Type B pancreatic cell (in vitro differentiated cells): ENCODE measurements around the gene CHRNA9. TPM values are rescaled to one million over a fixed set of nuclear protein-coding genes. Genes with fewer than 3 reads are reported as not detected.
A peak's percentile ranks its signal among the peaks of the same experiment; 100 is the strongest.

Source experiments
- DNase-seq: peaks from one replicate; pipeline ENCODE4 v3.0.0; 2021; ENCODE audit warnings: mixed read lengths; ENCODE audit not compliant: unreplicated experiment; ENCODE audit errors: extremely low spot score
- H3K27ac Mint-ChIP-seq: 2 replicates; pipeline ENCODE4 v1.8.0; 2021; ENCODE audit warnings: mild to moderate bottlenecking, mixed read lengths
- H3K27me3 Mint-ChIP-seq: 2 replicates; pipeline ENCODE4 v1.8.0; 2021; ENCODE audit warnings: mixed read lengths
- H3K36me3 Mint-ChIP-seq: 2 replicates; pipeline ENCODE4 v1.8.0; 2021; ENCODE audit warnings: mixed read lengths
- H3K4me1 Mint-ChIP-seq: one replicate; pipeline ENCODE4 v1.8.0; 2021; ENCODE audit warnings: mixed read lengths; ENCODE audit not compliant: unreplicated experiment
- H3K4me3 Mint-ChIP-seq: 2 replicates; pipeline ENCODE4 v1.8.0; 2021; ENCODE audit warnings: mild to moderate bottlenecking, mixed read lengths
- H3K9me3 Mint-ChIP-seq: 2 replicates; pipeline ENCODE4 v1.8.0; 2021; ENCODE audit warnings: mixed read lengths
- total RNA-seq: library from RNA; stranded (reverse); gene quantifications from 2 replicates; pipeline ENCODE4 v1.2.1, GENCODE V29; 2021; ENCODE audit warnings: low replicate concordance
- TF ChIP-seq, protein P1 (sequence below): fragments of 200-600 bp; sonication (generic); conservative IDR thresholded peaks from 2 replicates; pipeline ENCODE4 v1.5.0; 2021; ENCODE audit warnings: antibody characterized with exemption, mild to moderate bottlenecking

The CHRNA9 gene
- total RNA-seq, 1 donor from 2014 or later: 0.58 TPM

DNA sequence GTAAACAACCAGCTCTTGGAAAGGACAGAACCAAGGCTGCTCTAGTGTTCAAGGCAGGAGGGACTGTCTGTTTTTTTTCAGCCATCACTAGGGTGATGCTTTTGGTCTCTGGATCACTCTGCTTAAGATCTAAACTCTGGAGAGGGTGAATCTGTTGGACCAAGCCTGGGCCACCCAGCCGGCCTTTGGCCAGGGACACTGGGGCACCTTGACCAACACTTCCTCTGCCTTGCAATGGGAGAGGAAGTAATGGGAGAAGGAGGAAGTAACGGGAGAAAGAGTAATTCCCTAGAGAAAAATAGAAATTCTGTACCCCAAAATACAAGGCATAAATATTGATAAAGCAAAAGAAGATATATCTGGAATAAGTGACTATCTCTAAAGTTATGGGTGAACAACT is 12.9 kb downstream of the CHRNA9 start:
- Mint-ChIP-seq H3K4me1 (no peaks in the 10 kb centered on the region), H3K27me3 (no peaks in the 10 kb centered on the region)
- TF ChIP-seq, protein P1, sequence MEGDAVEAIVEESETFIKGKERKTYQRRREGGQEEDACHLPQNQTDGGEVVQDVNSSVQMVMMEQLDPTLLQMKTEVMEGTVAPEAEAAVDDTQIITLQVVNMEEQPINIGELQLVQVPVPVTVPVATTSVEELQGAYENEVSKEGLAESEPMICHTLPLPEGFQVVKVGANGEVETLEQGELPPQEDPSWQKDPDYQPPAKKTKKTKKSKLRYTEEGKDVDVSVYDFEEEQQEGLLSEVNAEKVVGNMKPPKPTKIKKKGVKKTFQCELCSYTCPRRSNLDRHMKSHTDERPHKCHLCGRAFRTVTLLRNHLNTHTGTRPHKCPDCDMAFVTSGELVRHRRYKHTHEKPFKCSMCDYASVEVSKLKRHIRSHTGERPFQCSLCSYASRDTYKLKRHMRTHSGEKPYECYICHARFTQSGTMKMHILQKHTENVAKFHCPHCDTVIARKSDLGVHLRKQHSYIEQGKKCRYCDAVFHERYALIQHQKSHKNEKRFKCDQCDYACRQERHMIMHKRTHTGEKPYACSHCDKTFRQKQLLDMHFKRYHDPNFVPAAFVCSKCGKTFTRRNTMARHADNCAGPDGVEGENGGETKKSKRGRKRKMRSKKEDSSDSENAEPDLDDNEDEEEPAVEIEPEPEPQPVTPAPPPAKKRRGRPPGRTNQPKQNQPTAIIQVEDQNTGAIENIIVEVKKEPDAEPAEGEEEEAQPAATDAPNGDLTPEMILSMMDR: no peak

DNA sequence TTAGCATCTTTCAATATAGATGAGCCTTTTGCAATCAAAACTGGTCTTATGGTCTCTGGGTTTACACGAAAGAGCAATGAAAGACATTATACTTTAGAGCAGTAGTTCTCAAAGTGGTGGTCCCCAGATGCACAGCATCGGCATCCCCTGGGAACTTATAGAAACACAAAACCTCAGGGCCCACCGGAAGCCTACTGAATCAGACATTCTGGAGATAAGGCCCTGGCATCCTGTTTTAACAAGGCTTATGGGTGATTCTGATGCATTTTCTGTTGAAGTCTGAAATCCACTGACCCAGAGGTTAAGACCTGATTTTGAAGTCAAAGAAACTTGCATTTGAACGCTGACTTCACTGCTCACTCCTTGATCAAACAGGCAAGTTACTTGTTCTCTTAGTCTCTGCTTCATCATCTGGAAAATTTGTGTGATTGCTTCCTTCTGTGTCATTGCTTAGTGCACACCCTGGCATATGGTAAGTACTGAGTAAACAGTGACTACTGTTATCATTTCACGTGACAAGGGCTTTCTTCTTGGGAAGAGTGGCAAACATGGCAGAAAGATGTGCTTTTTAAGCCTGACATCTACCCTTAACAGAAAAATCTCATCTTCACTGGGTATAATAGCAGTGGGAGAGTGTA is 14.5 kb downstream of the CHRNA9 start:
- DNase-seq: no peak
- no peaks in the 10 kb centered on the region for H3K36me3 Mint-ChIP-seq
- TF ChIP-seq, protein P1: no peak
- H3K9me3 Mint-ChIP-seq: no peaks in the 10 kb centered on the region
- no peaks in the 10 kb centered on the region for H3K27me3 Mint-ChIP-seq
- H3K4me3 Mint-ChIP-seq: no peak overlapping the region
- peak overlapping the region; percentile 44 for H3K27ac Mint-ChIP-seq
- no peaks in the 10 kb centered on the region for H3K4me1 Mint-ChIP-seq

More for the DNA sequence above, 12.9 kb downstream of the CHRNA9 start:
- no peak overlapping the region for H3K27ac Mint-ChIP-seq
- H3K36me3 Mint-ChIP-seq: no peaks in the 10 kb centered on the region
- no peak overlapping the region for H3K4me3 Mint-ChIP-seq
- no peak for DNase-seq
- no peaks in the 10 kb centered on the region for H3K9me3 Mint-ChIP-seq

DNA sequence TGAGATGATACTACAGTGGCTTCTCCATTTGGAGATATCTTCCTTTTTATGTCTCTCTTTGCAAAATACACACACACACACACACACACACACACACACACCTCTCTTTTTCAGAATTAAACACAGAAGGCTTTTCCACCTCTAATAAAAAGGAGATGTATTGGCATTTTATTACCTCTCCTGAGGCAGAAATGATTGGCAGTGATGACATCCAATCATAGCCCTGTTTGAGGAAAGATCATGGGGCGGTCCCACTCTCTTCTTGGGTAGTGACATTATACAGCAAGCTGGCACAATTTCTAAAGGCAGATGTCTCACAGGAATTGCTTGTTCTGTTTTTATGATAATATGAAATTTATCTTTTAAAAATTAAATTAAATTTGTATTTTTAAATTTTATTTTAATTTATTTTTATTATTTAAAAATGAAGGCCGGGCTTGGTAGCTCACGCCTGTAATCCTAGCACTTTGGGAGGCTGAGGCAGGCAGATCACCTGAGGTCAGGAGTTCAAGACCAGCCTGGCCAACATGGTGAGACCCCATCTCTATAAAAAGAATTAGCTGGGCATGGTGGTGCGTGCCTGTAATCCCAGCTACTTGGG is 15.6 kb downstream of the CHRNA9 start:
- no peak for DNase-seq
- H3K36me3 Mint-ChIP-seq: no peaks in the 10 kb centered on the region
- no peaks in the 10 kb centered on the region for H3K27me3 Mint-ChIP-seq
- H3K4me1 Mint-ChIP-seq: no peaks in the 10 kb centered on the region
- TF ChIP-seq, protein P1: no peak
- no peak overlapping the region for H3K27ac Mint-ChIP-seq
- H3K9me3 Mint-ChIP-seq: no peaks in the 10 kb centered on the region
- no peak overlapping the region for H3K4me3 Mint-ChIP-seq

DNA sequence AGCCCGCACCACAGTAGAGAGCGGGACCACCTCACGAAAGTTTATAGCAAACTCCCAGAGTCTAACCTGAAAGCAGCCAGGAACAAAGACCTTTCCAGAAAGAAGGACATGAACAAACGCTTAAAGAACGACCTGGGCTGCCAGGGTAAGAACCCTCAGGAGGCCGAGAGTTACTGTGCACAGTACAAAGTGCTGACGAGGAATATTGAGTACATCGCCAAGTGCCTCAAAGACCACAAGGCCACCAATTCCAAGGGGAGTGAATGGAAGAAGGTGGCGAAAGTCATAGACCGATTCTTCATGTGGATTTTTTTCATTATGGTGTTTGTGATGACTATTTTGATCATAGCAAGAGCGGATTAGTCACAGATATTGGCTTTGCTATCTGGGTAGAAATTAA is 19.0 kb downstream of the CHRNA9 start:
- Mint-ChIP-seq H3K9me3 (no peaks in the 10 kb centered on the region), H3K27me3 (no peaks in the 10 kb centered on the region), H3K27ac (no peak overlapping the region), H3K4me1 (no peaks in the 10 kb centered on the region), H3K36me3 (no peaks in the 10 kb centered on the region), H3K4me3 (no peak overlapping the region)
- TF ChIP-seq, protein P1: no peak
- DNase-seq: no peak

DNA sequence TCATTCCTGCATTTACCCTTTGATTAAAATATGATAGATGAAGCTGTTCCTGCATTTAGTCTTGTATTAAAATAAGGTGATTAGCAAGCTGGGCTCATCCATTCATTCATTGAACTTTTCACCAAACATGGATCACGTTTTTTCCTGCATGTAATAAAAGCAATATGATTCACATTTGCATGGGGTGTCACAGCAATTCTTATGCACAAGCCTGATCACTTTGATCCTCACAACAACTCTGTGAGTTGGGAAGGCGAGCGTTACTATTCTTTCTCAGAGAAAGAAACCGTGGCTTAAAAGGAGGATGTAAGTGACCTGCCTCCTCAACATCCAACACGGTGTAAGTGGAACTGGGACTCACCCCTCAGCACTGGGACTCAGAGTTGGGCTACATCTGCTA is 20.0 kb downstream of the CHRNA9 start:
- no peak overlapping the region for H3K27ac Mint-ChIP-seq
- H3K4me1 Mint-ChIP-seq: no peaks in the 10 kb centered on the region

More for the DNA sequence above, 20.0 kb downstream of the CHRNA9 start:
- H3K4me3 Mint-ChIP-seq: no peak overlapping the region
- TF ChIP-seq, protein P1: no peak
- no peak for DNase-seq
- H3K36me3 Mint-ChIP-seq: no peaks in the 10 kb centered on the region
- no peaks in the 10 kb centered on the region for H3K27me3 Mint-ChIP-seq
- H3K9me3 Mint-ChIP-seq: peaks cover 2% of the 10 kb centered on the region
